GM18499 (cell line): ENCODE measurements around the gene CGB2.
"Not testable (repeated sequence)": the region's sequence is repeated elsewhere in the genome, so short reads cannot be mapped to it uniquely, and the experiment has no call there.

Experiments used
- ATAC-seq: cut with Tn5 transposase; IDR thresholded peaks from one replicate; pipeline ENCODE4 v1.9.1; 2021; ENCODE audit warnings: moderate number of reproducible peaks; ENCODE audit not compliant: insufficient read depth, unreplicated experiment

Gene CGB2

DNA sequence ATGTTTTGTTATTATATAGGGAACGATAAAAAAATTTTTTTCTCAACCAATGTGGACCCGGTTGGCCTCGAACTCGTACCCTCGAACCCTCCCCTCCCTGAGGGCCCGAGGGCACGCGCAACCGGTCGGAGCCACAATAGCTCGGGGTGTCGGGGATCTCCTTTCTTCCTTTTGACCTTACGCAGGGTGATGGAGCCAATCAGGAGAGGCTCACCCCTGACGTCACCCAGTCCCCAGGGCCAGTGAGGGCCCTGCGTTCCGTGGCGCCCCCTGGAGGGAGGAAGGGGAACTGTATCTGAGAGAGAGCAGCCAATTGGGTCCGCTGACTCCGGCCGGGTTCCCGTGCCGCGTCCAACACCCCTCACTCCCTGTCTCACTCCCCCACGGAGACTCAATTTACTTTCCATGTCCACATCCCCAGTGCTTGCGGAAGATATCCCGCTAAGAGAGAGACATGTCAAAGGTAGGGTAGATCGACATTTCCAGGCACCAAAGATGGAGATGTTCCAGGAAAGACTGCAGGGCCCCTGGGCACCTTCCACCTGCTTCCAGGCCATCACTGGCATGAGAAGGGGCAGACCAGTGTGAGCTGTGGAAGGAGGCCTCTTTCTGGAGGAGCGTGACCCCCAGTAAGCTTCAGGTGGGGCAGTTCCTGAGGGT, at the start of gene CGB2:
TSS of gene CGB2 (plus strand) at position 249 of the 660 bp plus-strand sequence. CDS start at position 455, 206 bp downstream.
- not testable (repeated sequence) for ATAC-seq

DNA sequence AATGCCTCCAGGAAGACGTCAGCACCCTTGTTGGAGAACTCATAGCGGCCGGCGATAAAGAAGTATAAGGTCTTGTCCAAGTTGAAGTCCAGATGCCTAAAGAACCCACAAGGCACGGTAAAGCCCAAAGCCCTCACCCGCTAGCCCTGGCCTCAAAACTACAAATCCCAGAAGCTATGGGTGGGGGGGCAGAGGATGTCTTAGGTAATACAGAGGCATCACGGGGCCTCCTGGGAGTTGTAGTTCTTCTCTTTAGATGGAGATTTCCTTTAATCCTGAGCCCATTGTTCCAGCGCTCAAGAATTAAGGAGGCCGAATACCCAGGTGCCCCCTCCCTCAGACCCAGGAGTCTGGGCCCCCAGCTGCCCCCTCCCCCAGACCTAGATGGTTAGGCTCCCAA, 49.4 kb upstream of the CGB2 start:
- no peak for ATAC-seq

GRCh38 chr19:48985711-48986110, 46.0 kb upstream of the CGB2 start:
- ATAC-seq, result no peak

DNA sequence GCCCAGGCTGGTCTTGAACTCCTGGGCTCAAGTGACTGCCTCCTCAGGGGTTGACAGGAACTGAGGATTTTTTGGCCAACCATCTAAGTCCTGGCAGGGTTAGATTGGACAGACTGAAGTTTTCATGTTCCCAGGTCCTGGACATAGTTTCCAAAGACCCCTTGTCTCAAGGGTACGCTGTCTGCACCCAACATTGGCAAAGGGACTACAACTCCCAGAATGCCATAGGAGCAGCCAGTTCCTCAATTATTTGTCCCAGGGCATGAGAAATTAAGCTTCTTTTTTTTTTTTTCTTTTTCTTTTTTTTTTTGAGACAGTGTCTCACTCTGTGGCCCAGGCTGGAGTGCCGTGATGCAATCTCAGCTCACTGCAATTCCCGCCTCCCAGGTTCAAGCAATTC, 45.5 kb upstream of the CGB2 start:
- ATAC-seq, result no peak

DNA sequence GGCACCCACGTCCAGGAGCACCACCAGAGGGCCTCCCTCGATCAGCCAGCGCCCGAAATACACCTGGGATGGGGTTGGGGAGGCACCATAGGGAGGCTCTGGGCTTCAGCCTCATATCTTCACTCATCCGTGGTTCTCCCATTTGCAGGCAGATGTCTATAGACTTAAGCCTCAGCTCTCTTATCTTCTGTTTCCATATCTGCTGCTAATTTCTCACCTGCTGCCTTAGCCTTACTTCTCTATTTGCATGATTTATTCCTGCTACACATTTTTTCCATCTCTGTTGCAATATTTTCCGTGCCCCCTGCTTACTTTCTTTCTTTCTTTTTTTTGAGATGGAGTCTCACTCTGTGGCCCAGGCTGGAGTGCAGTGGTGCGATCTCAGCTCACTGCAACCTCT, 44.4 kb upstream of the CGB2 start:
- no peak for ATAC-seq

DNA sequence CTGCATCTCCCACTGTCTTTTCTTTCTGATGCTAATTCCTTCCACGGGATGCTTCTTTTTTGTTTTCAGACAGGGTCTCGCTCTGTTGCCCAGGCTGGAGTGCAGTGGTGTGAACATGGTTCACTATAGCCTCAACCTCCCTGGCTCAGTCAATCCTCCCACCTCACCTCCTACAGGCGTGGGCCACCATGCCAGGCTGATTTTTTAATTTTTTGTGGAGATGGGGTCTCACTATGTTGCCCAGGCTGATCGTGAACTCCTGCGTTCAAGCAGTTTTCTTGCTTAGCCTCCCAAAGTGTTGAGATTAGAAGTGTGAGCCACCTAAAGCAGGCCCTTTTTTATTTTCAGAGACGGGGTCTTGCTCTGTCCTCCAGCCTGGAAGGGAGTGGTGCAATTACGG, 43.4 kb upstream of the CGB2 start:
- ATAC-seq, result no peak

- ATAC-seq, result no peak
Observed at GRCh38 chr19:48988860-48989259, 42.8 kb upstream of the CGB2 start.

- ATAC-seq, result no peak
Observed at GRCh38 chr19:48989701-48990291, 41.9 kb upstream of the CGB2 start.

DNA sequence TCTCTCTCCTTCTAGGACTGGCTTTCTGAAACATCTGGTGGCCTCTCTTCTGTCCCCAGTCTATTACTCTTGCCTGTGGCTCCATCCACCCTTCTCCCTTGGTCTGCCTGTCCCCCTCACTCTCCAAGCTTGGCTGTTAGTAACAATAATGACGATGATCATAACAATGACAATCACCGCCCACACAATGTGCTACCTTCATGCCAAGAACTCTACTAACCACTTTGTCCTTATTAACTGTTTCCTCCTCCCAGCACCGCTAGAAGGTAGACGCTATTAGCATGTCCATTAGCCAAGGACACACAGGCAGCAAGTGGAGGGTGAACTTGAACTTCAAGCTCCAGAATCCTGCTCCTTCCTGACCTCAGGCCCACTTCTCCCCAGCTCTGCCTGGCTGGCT, 41.3 kb upstream of the CGB2 start:
- ATAC-seq, result no peak

DNA sequence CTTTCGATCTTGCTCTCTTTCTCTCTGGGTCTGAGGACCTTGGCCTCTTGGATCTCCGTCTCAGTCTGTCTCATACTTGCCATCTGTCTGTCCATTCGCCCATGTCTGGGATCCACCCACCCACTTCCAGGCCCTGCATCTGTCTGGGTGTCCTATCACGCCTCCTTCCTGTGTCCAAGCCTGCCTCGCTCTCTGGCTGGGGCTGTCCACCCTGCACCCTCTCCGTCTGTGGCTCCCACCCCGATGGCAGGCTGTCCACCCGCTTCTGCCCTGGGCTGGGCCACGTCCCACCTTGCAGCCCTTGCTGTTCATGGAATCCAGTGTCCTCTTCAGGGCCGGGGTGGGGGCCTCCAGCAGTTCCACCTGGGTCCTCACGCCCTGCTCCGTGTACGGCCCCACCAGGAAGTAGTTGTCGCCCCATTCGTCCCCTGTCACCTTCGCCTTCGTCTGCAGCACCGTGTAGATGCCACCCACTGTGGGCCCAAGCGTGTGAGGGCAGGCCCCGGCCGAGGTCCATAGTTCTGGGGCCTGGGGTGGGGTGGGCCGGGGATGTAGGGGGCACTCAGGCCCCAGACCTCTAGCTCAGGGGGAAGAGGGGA, 40.6 kb upstream of the CGB2 start:
- no peak for ATAC-seq

DNA sequence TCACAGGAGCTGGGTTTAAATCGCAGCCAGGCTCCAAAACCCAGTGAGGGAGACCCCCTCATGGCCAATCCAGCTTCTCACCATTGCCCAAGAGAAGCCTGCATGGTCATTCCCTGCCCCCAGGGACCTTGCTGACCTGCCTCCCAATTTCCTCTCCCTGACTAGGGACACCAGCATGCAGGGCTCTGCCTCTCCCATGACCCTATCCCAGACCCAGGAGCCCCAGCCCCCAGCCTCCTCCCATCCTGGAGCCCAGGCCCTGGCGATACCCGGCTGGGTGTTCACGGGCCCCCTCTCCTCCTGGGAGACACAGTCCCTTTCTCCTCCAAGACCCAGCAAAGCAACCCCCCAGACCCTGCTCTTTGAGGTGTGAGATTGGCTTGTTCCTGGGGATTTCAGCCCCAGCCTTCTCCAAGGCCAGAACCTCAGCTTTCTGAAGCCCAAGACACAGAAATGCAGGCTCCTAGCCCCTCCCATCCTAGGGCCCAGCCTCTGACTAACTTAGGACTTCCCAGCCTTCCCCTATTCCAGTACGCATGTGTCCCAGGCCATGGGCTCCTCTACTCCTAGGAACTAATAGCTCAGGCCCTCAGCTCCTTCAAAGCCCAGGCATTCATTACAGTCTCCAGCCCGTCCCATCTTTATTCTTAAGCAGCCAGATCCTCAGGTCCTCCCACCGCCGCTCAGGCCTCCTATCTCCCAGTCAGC, 39.7 kb upstream of the CGB2 start:
- no peak for ATAC-seq

DNA sequence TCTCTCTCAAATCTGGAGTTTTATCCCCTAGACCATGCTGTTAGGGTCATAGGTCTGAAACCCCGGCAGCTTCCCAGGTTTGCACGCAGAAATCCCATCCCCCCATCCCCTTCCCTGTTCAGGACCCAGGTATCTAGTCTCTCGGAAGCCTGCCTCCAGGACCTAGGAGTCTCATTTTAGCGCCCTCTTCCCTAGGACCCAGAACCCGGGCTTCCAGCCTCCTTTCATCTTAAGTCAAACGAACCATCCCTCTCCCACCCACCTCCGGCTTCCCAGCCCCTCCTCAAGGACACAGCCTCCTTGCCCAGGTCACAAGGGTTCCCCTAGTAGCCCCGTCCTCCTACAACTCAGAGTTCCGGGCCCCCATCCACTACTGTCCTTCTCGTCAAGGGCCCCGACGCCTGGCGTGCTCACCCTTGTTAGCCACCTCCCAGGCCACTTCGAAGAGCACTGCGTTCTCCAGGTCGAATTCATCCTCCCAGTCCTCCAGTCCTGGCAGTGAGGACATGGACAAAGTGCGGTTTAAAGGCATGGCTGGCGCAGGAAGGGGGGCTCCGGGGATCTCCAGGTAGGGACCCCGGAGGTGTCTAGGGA, 39.0 kb upstream of the CGB2 start:
- ATAC-seq, result no peak

GRCh38 chr19:48993175-48994034, 38.3 kb upstream of the CGB2 start, which contains the start of the genes GYS1 and RUVBL2:
Gene GYS1 (minus strand): TSS chr19:48993309. CDS start chr19:48993112, 197 bp downstream.
Gene RUVBL2 (plus strand): TSS chr19:48993887. CDS start chr19:48993912, 25 bp downstream.
- peak; percentile 76 for ATAC-seq

GRCh38 chr19:48994035-48994386, 37.7 kb upstream of the CGB2 start:
- no peak for ATAC-seq

DNA sequence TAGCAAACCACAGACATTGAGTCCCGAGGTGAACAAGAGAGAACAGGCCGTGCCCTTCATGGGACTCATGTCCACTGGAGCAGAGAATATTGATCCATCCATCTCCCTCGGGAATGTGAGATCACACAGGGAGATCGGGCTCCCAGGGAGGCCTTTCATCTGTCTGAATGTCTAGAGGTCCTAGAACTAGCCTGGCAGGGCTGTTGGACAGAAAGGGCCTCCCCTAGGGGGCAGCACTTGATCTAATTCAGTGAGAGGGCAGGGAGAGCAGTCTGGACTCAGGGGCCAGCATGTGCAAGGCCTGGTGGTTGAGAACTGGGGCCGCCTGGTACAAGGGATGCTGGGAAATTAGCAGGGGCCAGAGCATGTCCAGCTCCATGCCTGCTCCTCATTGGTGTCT, 33.7 kb upstream of the CGB2 start:
- ATAC-seq, result no peak

DNA sequence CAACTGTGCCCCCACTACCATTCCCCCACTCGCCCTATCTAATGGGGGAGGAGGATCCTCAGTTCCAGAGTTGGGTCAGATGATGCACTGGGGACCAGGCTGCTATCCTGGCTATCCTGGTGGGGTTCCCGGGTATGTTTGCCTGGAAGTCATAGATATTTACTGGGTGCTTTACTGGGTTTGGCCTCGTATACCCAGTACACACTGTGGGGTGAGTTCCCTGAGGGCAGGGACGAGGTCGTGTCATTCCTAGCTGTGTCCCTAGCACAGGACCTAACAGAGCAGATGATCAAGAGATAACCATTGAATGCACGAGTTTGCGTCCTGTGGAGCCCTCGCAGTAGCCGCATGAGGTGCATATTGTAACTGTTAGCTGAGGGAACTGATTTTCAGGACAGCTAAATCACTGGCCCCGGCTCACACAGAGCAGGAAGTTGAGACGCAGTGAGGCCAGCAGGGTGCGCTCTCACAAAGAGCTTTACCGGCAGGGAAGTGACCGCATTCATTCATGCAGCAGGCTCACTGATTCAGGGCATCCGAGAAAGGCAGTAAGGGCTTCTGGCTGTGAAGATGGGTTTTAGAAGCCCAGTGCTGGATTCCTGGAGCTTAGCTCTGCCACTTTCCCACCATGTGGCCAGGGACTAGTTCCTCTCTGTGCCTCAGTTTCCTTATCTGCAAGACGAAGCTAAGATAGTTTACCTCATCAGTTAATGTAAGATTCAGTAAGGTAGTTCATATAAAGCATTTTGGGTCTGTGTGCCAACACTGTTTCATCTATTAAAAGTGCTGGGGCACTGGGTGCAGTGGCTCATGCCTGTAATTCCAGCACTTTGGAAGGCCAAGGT, 32.0 kb upstream of the CGB2 start:
- no peak for ATAC-seq

DNA sequence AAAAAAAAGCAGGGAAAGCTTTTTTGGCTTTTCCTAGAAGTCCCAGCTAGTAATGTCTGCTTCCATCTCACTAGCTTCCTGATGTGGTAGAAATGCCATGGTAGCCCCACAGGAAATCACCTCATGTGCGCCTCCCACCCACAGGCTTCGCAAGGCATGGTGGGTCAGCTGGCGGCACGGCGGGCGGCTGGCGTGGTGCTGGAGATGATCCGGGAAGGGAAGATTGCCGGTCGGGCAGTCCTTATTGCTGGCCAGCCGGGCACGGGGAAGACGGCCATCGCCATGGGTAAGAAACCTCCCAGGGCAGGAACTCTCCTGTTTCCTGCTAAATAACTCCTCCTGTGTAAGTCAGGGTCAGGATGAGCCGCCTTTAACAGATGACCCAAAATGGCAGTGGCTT, 27.6 kb upstream of the CGB2 start:
- ATAC-seq, result no peak

DNA sequence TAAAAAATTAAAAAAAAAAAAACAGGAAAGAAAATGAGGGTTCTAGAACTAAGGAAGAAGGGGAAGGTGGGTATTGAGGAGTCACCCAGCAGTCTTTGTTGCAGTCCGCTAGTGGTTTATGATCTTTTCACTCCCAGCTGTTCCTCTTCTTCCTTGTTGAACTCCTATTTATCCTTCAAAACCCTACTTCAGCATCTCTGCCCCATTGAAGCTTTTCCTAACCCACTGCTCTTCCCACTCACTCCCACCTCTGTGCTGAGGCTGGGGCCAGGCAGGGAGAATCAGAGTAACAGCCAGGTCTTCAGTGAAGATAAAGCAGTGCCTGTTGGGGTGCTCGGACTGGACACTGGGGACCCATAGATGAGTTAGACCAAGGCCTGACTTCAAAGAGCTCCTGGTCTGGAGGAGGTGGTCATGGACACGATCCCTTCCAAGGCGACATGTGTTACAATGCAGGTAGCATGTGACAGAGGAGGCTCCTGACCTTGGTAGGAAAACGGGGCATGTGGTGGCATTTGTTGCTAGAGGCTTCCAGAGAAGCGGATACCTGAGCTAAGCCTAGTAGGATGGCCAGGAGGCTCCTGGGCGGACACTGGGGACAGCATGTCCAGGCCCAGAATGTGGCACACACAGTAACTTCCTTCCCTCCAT, 26.6 kb upstream of the CGB2 start:
- ATAC-seq, result no peak

GRCh38 chr19:49006905-49007304, 24.8 kb upstream of the CGB2 start:
- ATAC-seq, result no peak
